GM18873 (cell line): ENCODE data around the gene ZAR1.
A peak's percentile ranks its signal among the peaks of the same experiment; 100 is the strongest.

Experiments used
- ATAC-seq: cut with Tn5 transposase; IDR thresholded peaks from one replicate; pipeline ENCODE4 v1.9.1; 2021; ENCODE audit warnings: mild to moderate bottlenecking, moderate library complexity, moderate number of reproducible peaks; ENCODE audit not compliant: unreplicated experiment, low FRiP score

ZAR1 gene

GRCh38 chr4:48484494-48485168, 5.4 kb upstream of the ZAR1 start:
- no peak for ATAC-seq

- ATAC-seq = no peak
Observed at GRCh38 chr4:48489683-48490011, 405 bp upstream of the ZAR1 start.

GRCh38 chr4:48490680-48491513, 845 bp downstream of the ZAR1 start:
- no peak for ATAC-seq

- ATAC-seq = no peak
Observed at GRCh38 chr4:48491514-48492176, 1.6 kb downstream of the ZAR1 start.

GRCh38 chr4:48493452-48494100, 3.5 kb downstream of the ZAR1 start:
- no peak for ATAC-seq

GRCh38 chr4:48495941-48496340, 5.9 kb downstream of the ZAR1 start:
- no peak for ATAC-seq

- no peak for ATAC-seq
Observed at GRCh38 chr4:48498895-48499294, 8.8 kb downstream of the ZAR1 start.

GRCh38 chr4:48499551-48500066, 9.6 kb downstream of the ZAR1 start:
- peak; percentile 90 for ATAC-seq

GRCh38 chr4:48503233-48504025, 13.4 kb downstream of the ZAR1 start:
- no peak for ATAC-seq

- ATAC-seq = no peak
Observed at GRCh38 chr4:48504026-48504330, 13.9 kb downstream of the ZAR1 start.

- ATAC-seq = no peak
Observed at GRCh38 chr4:48504352-48504751, 14.3 kb downstream of the ZAR1 start.

GRCh38 chr4:48506716-48507115, 16.7 kb downstream of the ZAR1 start:
- no peak for ATAC-seq

- ATAC-seq = no peak
Observed at GRCh38 chr4:48509543-48509942, 19.5 kb downstream of the ZAR1 start.

- no peak for ATAC-seq
Observed at GRCh38 chr4:48518143-48518542, 28.1 kb downstream of the ZAR1 start.

GRCh38 chr4:48526406-48526805, 36.4 kb downstream of the ZAR1 start:
- no peak for ATAC-seq

GRCh38 chr4:48538358-48538757, 48.3 kb downstream of the ZAR1 start:
- no peak for ATAC-seq

GRCh38 chr4:48539597-48539996, 49.5 kb downstream of the ZAR1 start:
- no peak for ATAC-seq

GRCh38 chr4:48542888-48543287, 52.8 kb downstream of the ZAR1 start:
- no peak for ATAC-seq

- ATAC-seq = no peak
Observed at GRCh38 chr4:48543796-48544195, 53.7 kb downstream of the ZAR1 start.
